HepG2 (cell line): ENCODE measurements around the gene MED13. TPM values are rescaled to one million over a fixed set of nuclear protein-coding genes. Genes with fewer than 3 reads are reported as not detected.

ENCODE experiments used
- ARNT2 ChIP-seq: sonication (generic); formaldehyde crosslinking; IDR thresholded peaks from 2 replicates; pipeline ENCODE4 v1.8.0; 2022; ENCODE audit warnings: mild to moderate bottlenecking, low read depth, missing genetic modification reagents, moderate library complexity
- HNF1A ChIP-seq, 2 experiments: sonication (generic) in 1 of 2; formaldehyde crosslinking in 1 of 2; IDR thresholded peaks; 2 replicates each; pipeline versions ENCODE4 v1.4.0 to v1.6.1; 2016 to 2020; ENCODE audit warnings: borderline replicate concordance in 1 of 2, low read depth in 1 of 2, mild to moderate bottlenecking in 1 of 2, missing genetic modification reagents in 1 of 2
- KDM5A ChIP-seq: fragments of 200-600 bp; sonication (generic); IDR thresholded peaks from 2 replicates; pipeline ENCODE4 v1.7.0; 2018; ENCODE audit warnings: antibody characterized with exemption, mild to moderate bottlenecking, low read length, borderline replicate concordance
- ONECUT2 ChIP-seq: sonication (generic); formaldehyde crosslinking; IDR thresholded peaks from 2 replicates; pipeline ENCODE4 v1.4.0; 2020; ENCODE audit warnings: missing genetic modification reagents
- RBFOX2 ChIP-seq: fragments of 200-400 bp; formaldehyde crosslinking; IDR thresholded peaks from 2 replicates; pipeline ENCODE4 v1.6.1; 2017; ENCODE audit warnings: low read depth, mild to moderate bottlenecking, low read length
- RFX5 ChIP-seq: IDR thresholded peaks from 2 replicates; pipeline ENCODE4 v1.6.1; 2011; ENCODE audit warnings: low read depth, low read length, improper control_type of control experiment
- SALL1 ChIP-seq: sonication (generic); formaldehyde crosslinking; IDR thresholded peaks from 2 replicates; pipeline ENCODE4 v1.8.0; 2022; ENCODE audit warnings: mild to moderate bottlenecking, missing genetic modification reagents
- ZBTB40 ChIP-seq, 2 experiments: fragments of 450-650 bp in 1 of 2; sonication (generic) in 1 of 2; formaldehyde crosslinking in 1 of 2; IDR thresholded peaks; 2 replicates each; pipeline versions ENCODE4 v1.6.1 to v1.8.0; 2016 to 2022; ENCODE audit warnings: antibody characterized with exemption in 1 of 2, mild to moderate bottlenecking in 1 of 2, missing genetic modification reagents in 1 of 2
- ZFX ChIP-seq: sonication (generic); formaldehyde crosslinking; IDR thresholded peaks from 2 replicates; pipeline ENCODE4 v1.4.0; 2020; ENCODE audit warnings: mild to moderate bottlenecking, low read depth, missing genetic modification reagents, moderate library complexity
- ZNF256 ChIP-seq: sonication (generic); formaldehyde crosslinking; conservative IDR thresholded peaks from 2 replicates; pipeline ENCODE4 v1.4.0; 2020; ENCODE audit warnings: missing genetic modification reagents
- ZNF354B ChIP-seq: sonication (generic); formaldehyde crosslinking; IDR thresholded peaks from 2 replicates; pipeline ENCODE4 v1.8.0; 2022; ENCODE audit warnings: mild to moderate bottlenecking, missing genetic modification reagents
- ZNF713 ChIP-seq: sonication (generic); formaldehyde crosslinking; IDR thresholded peaks from 2 replicates; pipeline ENCODE4 v1.4.0; 2020; ENCODE audit warnings: mild to moderate bottlenecking, missing genetic modification reagents
- ZNF761 ChIP-seq: sonication (generic); formaldehyde crosslinking; conservative IDR thresholded peaks from 2 replicates; pipeline ENCODE4 v1.4.0; 2020; ENCODE audit warnings: mild to moderate bottlenecking, missing genetic modification reagents
- ZSCAN12 ChIP-seq: sonication (generic); formaldehyde crosslinking; IDR thresholded peaks from 2 replicates; pipeline ENCODE4 v1.9.0; 2021; ENCODE audit warnings: mild to moderate bottlenecking, missing genetic modification reagents
- polyA plus RNA-seq, 8 experiments: library from polyadenylated mRNA; depleted of rRNA in 3 of 8; stranded (reverse) in 7 of 8; unstranded in 1 of 8; fragments of >200 nt; fragmentation: Illumina TruSeq in 4 of 8; extraction: Trizol in 4 of 8; gene quantifications; 2 replicates each; pipeline versions ENCODE4 v1.2.1 to v1.2.3, GENCODE V29; 2011 to 2016; ENCODE audit warnings: low read depth in 4 of 8, missing spikeins in 1 of 8, mixed read lengths in 1 of 8; ENCODE audit not compliant: insufficient read depth in 1 of 8
- total RNA-seq, 5 experiments: library from RNA; depleted of rRNA; stranded (reverse); fragments of >200 nt; fragmentation: Illumina TruSeq; extraction: Trizol; gene quantifications; 2 replicates each; pipeline ENCODE4 v1.2.3, GENCODE V29; 2016; ENCODE audit warnings: low read depth in 1 of 5

Gene MED13
- total and polyA plus RNA-seq, 2 of the 13 experiments (the other 11 are each of a cell fraction or from before 2014, with no cell fraction given): 27.4 to 69.1 TPM

GRCh38 chr17:61927208-61928100, 137.6 kb downstream of the MED13 start, which contains the start of gene INTS2 (continued):
- TF ChIP-seq ZNF761 (CRISPR knock-in tag) (peak; percentile 95), KDM5A (peak; percentile 97), HNF1A (IDR thresholded peaks at IDR 0.05; ENCODE audit: low read depth) (no peak), HNF1A (CRISPR knock-in tag; IDR thresholded peaks at IDR 0.05; ENCODE audit: borderline replicate concordance) (peak; percentile 77), ZBTB40 (IDR thresholded peaks at IDR 0.05) (no peak), ZBTB40 (CRISPR knock-in tag; IDR thresholded peaks at IDR 0.05) (peak; percentile 90), ZSCAN12 (no peak; the same call in 1 of the 2 replicates), ZNF256 (CRISPR knock-in tag) (peak; percentile 83; the same call in 1 of the 2 replicates), ZFX (CRISPR knock-in tag) (peak; percentile 100), ZNF354B (CRISPR knock-in tag) (peak; percentile 22; the same call in 1 of the 2 replicates), ONECUT2 (CRISPR knock-in tag) (no peak), RFX5 (no peak), SALL1 (CRISPR knock-in tag) (peak; percentile 87), ZNF713 (CRISPR knock-in tag) (peak; percentile 91; the same call in 1 of the 2 replicates), ARNT2 (CRISPR knock-in tag) (peak; percentile 71), RBFOX2 (peak; percentile 83)
